Vagina (tissue), 2 donors: ENCODE results near the gene BIN1. TPM values are rescaled to one million over a fixed set of nuclear protein-coding genes. Genes with fewer than 3 reads are reported as not detected.

ENCODE experiments used
- DNase-seq, 2 donors: peaks; one replicate each; pipeline ENCODE4 v3.0.0-alpha.2; 2017; ENCODE audit errors: extremely low spot score in 2 of 2
- H3K27ac ChIP-seq: fragments of 200-600 bp; sonication (generic); one replicate; pipeline ENCODE4 v1.5.1; 2019
- H3K27me3 ChIP-seq: fragments of 200-600 bp; sonication (generic); one replicate; pipeline ENCODE4 v1.5.1; 2019
- H3K36me3 ChIP-seq, 2 donors: fragments of 200-600 bp; sonication (generic); one replicate each; pipeline ENCODE4 v1.5.1; 2017 to 2019
- H3K4me1 ChIP-seq: fragments of 200-600 bp; sonication (generic); one replicate; pipeline ENCODE4 v1.5.1; 2019
- H3K4me3 ChIP-seq, 2 donors: fragments of 200-600 bp; sonication (generic); 1 replicate in 1 of 2; 2 replicates in 1 of 2; pipeline ENCODE4 v1.5.1; 2016 to 2019
- H3K9me3 ChIP-seq: fragments of 200-600 bp; sonication (generic); one replicate; pipeline ENCODE4 v1.5.1; 2019
- POLR2A ChIP-seq, 2 donors: fragments of 450-650 bp; IDR thresholded peaks; one replicate each; pipeline ENCODE4 v1.6.1; 2017; ENCODE audit warnings: antibody characterized with exemption in 2 of 2, mild to moderate bottlenecking in 2 of 2, moderate library complexity in 2 of 2
- POLR2AphosphoS5 ChIP-seq, 2 donors: sonication (generic); formaldehyde crosslinking; IDR thresholded peaks; one replicate each; pipeline ENCODE4 v1.9.0; 2017; ENCODE audit warnings: antibody characterized with exemption in 2 of 2, mild to moderate bottlenecking in 2 of 2, low read depth in 1 of 2; ENCODE audit not compliant: insufficient read depth in 1 of 2
- intact Hi-C: fragments of 100-400 bp; cut with DNase I; formaldehyde crosslinking; loops from one replicate; pipeline ENCODE4 v1.15.1; 2023
- total RNA-seq: library from RNA; depleted of rRNA; stranded (reverse); fragments of >200 nt; gene quantifications from one replicate; pipeline ENCODE4 v1.2.3, GENCODE V29; 2016
- TF ChIP-seq, protein P1 (sequence below), 3 experiments: fragments of 450-650 bp in 2 of 3; fragments of 200-600 bp in 1 of 3; sonication (generic) in 1 of 3; IDR thresholded peaks; one replicate each; pipeline ENCODE4 v1.5.1; 2017 to 2019; ENCODE audit warnings: antibody characterized with exemption in 3 of 3, mild to moderate bottlenecking in 2 of 3, moderate library complexity in 2 of 3

BIN1 gene
- total RNA-seq, 1 donor from 2014 or later: 60.9 TPM

- no peak overlapping the region for H3K4me3 ChIP-seq
- H3K9me3 ChIP-seq: no peaks in the 10 kb centered on the region
- no peak for DNase-seq
- H3K4me1 ChIP-seq: peaks cover 53% of the 10 kb centered on the region
- H3K27me3 ChIP-seq: no peaks in the 10 kb centered on the region
- intact Hi-C loops: loop anchor here (10.0 kb wide), 1 partner anchor 106 kb away; no protein-coding TSS in a partner anchor
- H3K36me3 ChIP-seq: no peaks in the 10 kb centered on the region
- H3K27ac ChIP-seq: peak overlapping the region; percentile 85
- no peak for TF ChIP-seq POLR2A (IDR thresholded peaks at IDR 0.05)
- TF ChIP-seq POLR2AphosphoS5 (IDR thresholded peaks at IDR 0.05; ENCODE audit: insufficient read depth in 1 of 2, low read depth in 1 of 2): peak in 1 of 2 donors; percentile 30
- TF ChIP-seq, protein P1, sequence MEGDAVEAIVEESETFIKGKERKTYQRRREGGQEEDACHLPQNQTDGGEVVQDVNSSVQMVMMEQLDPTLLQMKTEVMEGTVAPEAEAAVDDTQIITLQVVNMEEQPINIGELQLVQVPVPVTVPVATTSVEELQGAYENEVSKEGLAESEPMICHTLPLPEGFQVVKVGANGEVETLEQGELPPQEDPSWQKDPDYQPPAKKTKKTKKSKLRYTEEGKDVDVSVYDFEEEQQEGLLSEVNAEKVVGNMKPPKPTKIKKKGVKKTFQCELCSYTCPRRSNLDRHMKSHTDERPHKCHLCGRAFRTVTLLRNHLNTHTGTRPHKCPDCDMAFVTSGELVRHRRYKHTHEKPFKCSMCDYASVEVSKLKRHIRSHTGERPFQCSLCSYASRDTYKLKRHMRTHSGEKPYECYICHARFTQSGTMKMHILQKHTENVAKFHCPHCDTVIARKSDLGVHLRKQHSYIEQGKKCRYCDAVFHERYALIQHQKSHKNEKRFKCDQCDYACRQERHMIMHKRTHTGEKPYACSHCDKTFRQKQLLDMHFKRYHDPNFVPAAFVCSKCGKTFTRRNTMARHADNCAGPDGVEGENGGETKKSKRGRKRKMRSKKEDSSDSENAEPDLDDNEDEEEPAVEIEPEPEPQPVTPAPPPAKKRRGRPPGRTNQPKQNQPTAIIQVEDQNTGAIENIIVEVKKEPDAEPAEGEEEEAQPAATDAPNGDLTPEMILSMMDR (IDR thresholded peaks at IDR 0.05): no peak
These were observed 38.6 kb downstream of the BIN1 start for GRCh38 chr2:127068351-127068741.

DNA sequence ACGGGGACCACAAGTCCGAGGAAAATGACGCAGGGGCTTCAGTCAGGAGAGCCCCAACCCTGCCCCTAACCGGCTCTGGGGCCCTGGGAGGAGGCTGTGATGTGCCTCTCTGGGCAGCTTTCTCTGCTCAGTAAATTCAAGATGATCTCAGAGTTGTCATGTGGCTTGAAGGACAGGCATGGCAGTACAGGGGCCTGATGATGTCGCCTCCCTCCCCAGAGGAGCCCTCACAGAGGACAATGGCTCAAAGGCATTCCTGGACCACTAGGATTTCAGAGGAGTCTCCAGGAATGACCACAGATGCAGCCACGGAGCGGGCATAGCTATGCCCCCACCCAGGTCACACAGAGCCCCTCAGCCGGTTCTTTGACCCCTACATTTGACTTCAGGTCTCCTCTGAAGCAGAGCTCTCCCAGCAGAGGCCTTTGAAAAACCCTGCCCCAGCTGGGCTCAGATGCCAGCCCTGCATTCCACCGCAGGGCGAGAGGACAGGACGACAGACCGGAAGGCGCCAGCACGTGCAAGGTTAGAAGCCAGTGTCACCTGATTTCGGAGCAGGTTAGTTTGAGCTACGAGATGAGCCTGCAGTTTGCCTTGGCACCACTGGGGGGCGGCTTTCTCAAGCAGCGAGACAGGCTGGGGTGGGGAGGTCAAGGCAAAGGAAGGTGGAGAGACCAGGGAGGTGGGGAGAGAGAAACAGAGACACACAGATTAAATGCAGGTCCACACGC is 39.2 kb downstream of the BIN1 start:
- H3K27ac ChIP-seq: peak overlapping the region; percentile 85
- no peak for DNase-seq
- H3K36me3 ChIP-seq: no peaks in the 10 kb centered on the region
- H3K9me3 ChIP-seq: no peaks in the 10 kb centered on the region
- H3K4me1 ChIP-seq: peaks cover 49% of the 10 kb centered on the region
- TF ChIP-seq POLR2A (IDR thresholded peaks at IDR 0.05): no peak
- TF ChIP-seq POLR2AphosphoS5 (IDR thresholded peaks at IDR 0.05; ENCODE audit: insufficient read depth in 1 of 2, low read depth in 1 of 2): peak in 1 of 2 donors; percentile 60
- TF ChIP-seq, protein P1 (IDR thresholded peaks at IDR 0.05): peak; percentile 54 to 81 (median 68)
- no peak overlapping the region for H3K4me3 ChIP-seq
- intact Hi-C loops: loop anchor here (10.0 kb wide), 1 partner anchor 107 kb away; no protein-coding TSS in a partner anchor
- no peaks in the 10 kb centered on the region for H3K27me3 ChIP-seq

DNA sequence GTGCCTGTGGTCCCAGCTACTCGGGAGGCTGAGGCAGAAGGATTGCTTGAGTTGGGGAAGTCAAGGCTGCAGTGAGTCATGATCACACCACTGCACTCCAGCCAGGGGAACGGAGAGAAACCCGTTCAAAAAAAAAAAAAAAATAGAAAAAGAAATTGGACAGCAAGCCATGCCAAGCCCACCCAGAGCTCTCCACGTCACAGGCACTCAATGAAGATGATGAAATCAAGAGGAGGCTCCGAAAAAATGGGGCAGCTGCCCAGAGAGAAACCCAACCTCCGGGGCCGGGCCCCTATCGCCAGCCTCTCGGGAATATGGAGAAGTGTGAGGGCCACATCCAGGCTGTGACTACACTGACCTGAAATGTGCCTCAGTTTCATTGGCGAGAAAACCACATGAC is 40.0 kb downstream of the BIN1 start:
- H3K4me1 ChIP-seq: peaks cover 49% of the 10 kb centered on the region
- no peak for DNase-seq
- H3K9me3 ChIP-seq: no peaks in the 10 kb centered on the region
- peaks cover 0 to 1% of the 10 kb centered on the region in 2 donors for H3K36me3 ChIP-seq
- intact Hi-C loops: loop anchor here (10.0 kb wide), 1 partner anchor 108 kb away; no protein-coding TSS in a partner anchor
- TF ChIP-seq POLR2A (IDR thresholded peaks at IDR 0.05) (no peak), POLR2AphosphoS5 (IDR thresholded peaks at IDR 0.05; ENCODE audit: insufficient read depth in 1 of 2, low read depth in 1 of 2) (peak; percentile 55 to 64)
- TF ChIP-seq, protein P1 (IDR thresholded peaks at IDR 0.05): no peak
- H3K4me3 ChIP-seq: no peak overlapping the region
- H3K27ac ChIP-seq: peak overlapping the region; percentile 94
- H3K27me3 ChIP-seq: no peaks in the 10 kb centered on the region

- peaks cover 0 to 8% of the 10 kb centered on the region in 2 donors for H3K36me3 ChIP-seq
These were observed 41.0 kb downstream of the BIN1 start for GRCh38 chr2:127065940-127066318.

More at GRCh38 chr2:127065940-127066318, 41.0 kb downstream of the BIN1 start:
- Histone ChIP-seq H3K9me3 (no peaks in the 10 kb centered on the region), H3K4me3 (no peak overlapping the region), H3K4me1 (peaks cover 57% of the 10 kb centered on the region), H3K27me3 (no peaks in the 10 kb centered on the region), H3K27ac (peak overlapping the region; percentile 94)
- intact Hi-C loops: loop anchor here (10.0 kb wide), 1 partner anchor 109 kb away; no protein-coding TSS in a partner anchor
- DNase-seq: no peak
- TF ChIP-seq, protein P1 (IDR thresholded peaks at IDR 0.05): no peak
- no peak for TF ChIP-seq POLR2A (IDR thresholded peaks at IDR 0.05)
- TF ChIP-seq POLR2AphosphoS5 (IDR thresholded peaks at IDR 0.05; ENCODE audit: insufficient read depth in 1 of 2, low read depth in 1 of 2): no peak
